PFSK-1 (cell line): ENCODE data around the gene ZPR1.

ENCODE experiments used
- FOXP2 ChIP-seq: optimal IDR thresholded peaks from 2 replicates; pipeline ENCODE3; 2011; ENCODE audit warnings: borderline replicate concordance, control low read depth, inconsistent platforms; ENCODE audit not compliant: insufficient read depth; ENCODE audit errors: extremely low read length, extremely low read depth
- POLR2AphosphoS5 ChIP-seq: IDR thresholded peaks from 2 replicates; pipeline ENCODE4 v1.6.1; 2012; ENCODE audit warnings: low read depth, mild to moderate bottlenecking, control low read depth, low read length, moderate library complexity
- TAF1 ChIP-seq: IDR thresholded peaks from 2 replicates; pipeline ENCODE4 v1.6.1; 2012; ENCODE audit warnings: low read length, control low read depth, borderline replicate concordance; ENCODE audit not compliant: insufficient read depth
- TF ChIP-seq, protein P1 (sequence below), 2 experiments: IDR thresholded peaks; 2 replicates each; pipeline versions ENCODE4 v1.6.1 to v1.8.0; 2011 to 2012; ENCODE audit warnings: low read depth in 2 of 2, low read length in 2 of 2, control low read depth in 1 of 2, inconsistent platforms in 1 of 2, mild to moderate bottlenecking in 1 of 2, moderate library complexity in 1 of 2; ENCODE audit not compliant: insufficient read depth in 1 of 2

- TF ChIP-seq FOXP2 (no peak), TAF1 (no peak), POLR2AphosphoS5 (no peak)
- TF ChIP-seq, protein P1, sequence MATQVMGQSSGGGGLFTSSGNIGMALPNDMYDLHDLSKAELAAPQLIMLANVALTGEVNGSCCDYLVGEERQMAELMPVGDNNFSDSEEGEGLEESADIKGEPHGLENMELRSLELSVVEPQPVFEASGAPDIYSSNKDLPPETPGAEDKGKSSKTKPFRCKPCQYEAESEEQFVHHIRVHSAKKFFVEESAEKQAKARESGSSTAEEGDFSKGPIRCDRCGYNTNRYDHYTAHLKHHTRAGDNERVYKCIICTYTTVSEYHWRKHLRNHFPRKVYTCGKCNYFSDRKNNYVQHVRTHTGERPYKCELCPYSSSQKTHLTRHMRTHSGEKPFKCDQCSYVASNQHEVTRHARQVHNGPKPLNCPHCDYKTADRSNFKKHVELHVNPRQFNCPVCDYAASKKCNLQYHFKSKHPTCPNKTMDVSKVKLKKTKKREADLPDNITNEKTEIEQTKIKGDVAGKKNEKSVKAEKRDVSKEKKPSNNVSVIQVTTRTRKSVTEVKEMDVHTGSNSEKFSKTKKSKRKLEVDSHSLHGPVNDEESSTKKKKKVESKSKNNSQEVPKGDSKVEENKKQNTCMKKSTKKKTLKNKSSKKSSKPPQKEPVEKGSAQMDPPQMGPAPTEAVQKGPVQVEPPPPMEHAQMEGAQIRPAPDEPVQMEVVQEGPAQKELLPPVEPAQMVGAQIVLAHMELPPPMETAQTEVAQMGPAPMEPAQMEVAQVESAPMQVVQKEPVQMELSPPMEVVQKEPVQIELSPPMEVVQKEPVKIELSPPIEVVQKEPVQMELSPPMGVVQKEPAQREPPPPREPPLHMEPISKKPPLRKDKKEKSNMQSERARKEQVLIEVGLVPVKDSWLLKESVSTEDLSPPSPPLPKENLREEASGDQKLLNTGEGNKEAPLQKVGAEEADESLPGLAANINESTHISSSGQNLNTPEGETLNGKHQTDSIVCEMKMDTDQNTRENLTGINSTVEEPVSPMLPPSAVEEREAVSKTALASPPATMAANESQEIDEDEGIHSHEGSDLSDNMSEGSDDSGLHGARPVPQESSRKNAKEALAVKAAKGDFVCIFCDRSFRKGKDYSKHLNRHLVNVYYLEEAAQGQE (IDR thresholded peaks at IDR 0.05; ENCODE audit: insufficient read depth in 1 of 2, low read depth in 2 of 2, low read length in 2 of 2) = no peak
These were observed 35.4 kb upstream of the ZPR1 start, which contains the start of gene APOA4 for GRCh38 chr11:116823031-116823843.
